GM12864 (cell line): Measurements from ENCODE around the gene ZNF749.

Source experiments
- DNase-seq: peaks from one replicate; pipeline ENCODE4 v3.0.0-alpha.2; 2011; ENCODE audit warnings: low read depth
- H3K4me3 ChIP-seq: 2 replicates; pipeline ENCODE4 v1.5.1; 2011; ENCODE audit warnings: mild to moderate bottlenecking, low read depth, low read length, control low read depth
- CTCF ChIP-seq: IDR thresholded peaks from 2 replicates; pipeline ENCODE4 v1.5.1; 2011; ENCODE audit warnings: low read depth, mild to moderate bottlenecking, moderate library complexity, low read length, control low read depth, inconsistent platforms; ENCODE audit errors: missing control alignments

The ZNF749 gene

DNA sequence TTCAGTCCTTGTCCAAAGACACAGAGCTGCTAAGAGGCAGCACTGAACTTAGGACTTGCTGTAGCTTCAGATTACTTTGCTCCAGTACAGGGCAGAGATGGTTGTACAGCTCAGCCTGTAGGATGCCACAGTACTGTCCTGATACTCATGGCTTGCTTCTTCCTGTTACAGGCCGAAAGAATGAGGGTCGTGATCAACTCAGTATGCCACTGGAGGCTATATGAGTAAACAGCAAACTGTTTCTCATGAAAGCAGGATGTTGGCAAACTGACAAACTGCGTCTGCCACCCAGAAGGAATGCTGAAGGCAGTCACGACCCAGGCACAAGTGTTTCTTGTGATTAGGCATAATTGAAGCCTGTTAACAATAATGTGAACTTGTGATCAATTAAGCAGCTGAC is 2.8 kb downstream of the ZNF749 start:
- no peak for TF ChIP-seq CTCF
- H3K4me3 ChIP-seq = no peak overlapping the region
- no peak for DNase-seq

DNA sequence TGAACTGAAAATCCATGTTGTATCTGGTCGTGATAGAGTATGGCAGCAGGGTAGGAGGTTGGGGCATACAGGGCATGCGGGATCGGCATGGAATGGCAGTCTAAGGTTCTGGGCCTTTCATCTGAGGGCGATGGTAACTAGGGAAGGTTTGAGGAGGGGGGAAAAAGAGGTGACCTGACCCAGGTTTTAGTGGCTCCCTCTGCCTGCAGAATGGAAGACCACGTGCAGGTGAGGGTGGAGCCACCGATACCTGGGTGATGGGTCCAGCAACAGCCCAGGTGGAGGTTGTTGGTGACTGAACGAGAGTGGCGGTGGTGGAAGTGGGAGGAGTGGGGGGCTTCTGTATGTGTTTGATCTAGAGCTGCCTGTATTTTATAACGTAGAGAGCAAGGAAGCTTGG is 3.8 kb downstream of the ZNF749 start:
- no peak overlapping the region for H3K4me3 ChIP-seq
- no peak for TF ChIP-seq CTCF
- no peak for DNase-seq

- H3K4me3 ChIP-seq = no peak overlapping the region
- DNase-seq = no peak
- no peak for TF ChIP-seq CTCF
These were observed 7.0 kb downstream of the ZNF749 start for GRCh38 chr19:57441979-57442752.

- DNase-seq = no peak
- no peak for TF ChIP-seq CTCF
- no peak overlapping the region for H3K4me3 ChIP-seq
These were observed 8.1 kb downstream of the ZNF749 start for GRCh38 chr19:57443121-57443696.

DNA sequence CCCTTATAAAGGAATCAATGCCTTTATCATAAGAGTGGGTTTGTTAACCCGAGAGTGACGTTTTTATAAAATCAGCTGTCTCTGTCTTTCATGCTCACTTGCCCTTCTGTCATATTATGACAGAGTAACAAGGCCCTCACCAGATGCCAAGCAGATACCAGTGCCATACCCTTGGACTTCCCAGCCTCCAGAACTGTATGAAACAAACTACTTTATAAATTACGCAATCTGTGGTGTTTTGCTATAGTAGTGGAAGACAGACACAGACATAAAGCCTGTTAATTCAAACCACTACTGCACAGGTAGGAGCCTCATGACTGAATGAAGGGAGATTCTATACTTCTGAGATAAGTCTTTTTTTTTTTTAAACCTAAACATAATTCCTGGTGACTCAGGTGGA is 17.2 kb downstream of the ZNF749 start:
- no peak overlapping the region for H3K4me3 ChIP-seq
- TF ChIP-seq CTCF = no peak
- no peak for DNase-seq

GRCh38 chr19:57465680-57466381 is 30.7 kb downstream of the ZNF749 start:
- peak; percentile 55 for TF ChIP-seq CTCF
- peak; percentile 21 for DNase-seq
- no peak overlapping the region for H3K4me3 ChIP-seq
